Activated effector memory CD4-positive, alpha-beta T cell treated with anti-CD3 and anti-CD28 coated beads, Interleukin-2, amount 50 U/mL, for 16 hours (primary cell): ENCODE measurements around the gene OR2A1.
"Not testable (repeated sequence)": the region's sequence is repeated elsewhere in the genome, so short reads cannot be mapped to it uniquely, and the experiment has no call there.

ENCODE experiments used
- DNase-seq: peaks from one replicate; pipeline ENCODE4 v3.0.0-alpha.2; 2020

Gene OR2A1

GRCh38 chr7:144330044-144330443 is 17.8 kb downstream of the OR2A1 start:
- not testable (repeated sequence) for DNase-seq

GRCh38 chr7:144331221-144331995 is 19.2 kb downstream of the OR2A1 start:
- DNase-seq: not testable (repeated sequence)

GRCh38 chr7:144331996-144332288 is 19.7 kb downstream of the OR2A1 start:
- DNase-seq: not testable (repeated sequence)

GRCh38 chr7:144348625-144349024 is 36.4 kb downstream of the OR2A1 start:
- not testable (repeated sequence) for DNase-seq

GRCh38 chr7:144351667-144352066 is 39.4 kb downstream of the OR2A1 start:
- not testable (repeated sequence) for DNase-seq

- not testable (repeated sequence) for DNase-seq
Observed at GRCh38 chr7:144355176-144355822, 43.1 kb downstream of the OR2A1 start, which contains the start of gene ARHGEF5. ARHGEF5 (plus strand) TSS chr7:144355402; CDS start chr7:144362670, 7,268 bp downstream.

- DNase-seq: not testable (repeated sequence)
Observed at GRCh38 chr7:144356185-144356584, 44.0 kb downstream of the OR2A1 start.

- not testable (repeated sequence) for DNase-seq
Observed at GRCh38 chr7:144356860-144357259, 44.6 kb downstream of the OR2A1 start.

GRCh38 chr7:144362061-144362460 is 49.8 kb downstream of the OR2A1 start:
- DNase-seq: not testable (repeated sequence)

- DNase-seq: not testable (repeated sequence)
Observed at GRCh38 chr7:144365523-144365922, 53.3 kb downstream of the OR2A1 start.

- not testable (repeated sequence) for DNase-seq
Observed at GRCh38 chr7:144367250-144367649, 55.0 kb downstream of the OR2A1 start.

GRCh38 chr7:144369221-144369620 is 57.0 kb downstream of the OR2A1 start:
- DNase-seq: not testable (repeated sequence)
